ENCODE results near the gene CBX5. TPM values are rescaled to one million over a fixed set of nuclear protein-coding genes. Genes with fewer than 3 reads are reported as not detected.

The CBX5 gene
- total RNA-seq, 1 experiment from 2014 or later, result 130 TPM

DNA sequence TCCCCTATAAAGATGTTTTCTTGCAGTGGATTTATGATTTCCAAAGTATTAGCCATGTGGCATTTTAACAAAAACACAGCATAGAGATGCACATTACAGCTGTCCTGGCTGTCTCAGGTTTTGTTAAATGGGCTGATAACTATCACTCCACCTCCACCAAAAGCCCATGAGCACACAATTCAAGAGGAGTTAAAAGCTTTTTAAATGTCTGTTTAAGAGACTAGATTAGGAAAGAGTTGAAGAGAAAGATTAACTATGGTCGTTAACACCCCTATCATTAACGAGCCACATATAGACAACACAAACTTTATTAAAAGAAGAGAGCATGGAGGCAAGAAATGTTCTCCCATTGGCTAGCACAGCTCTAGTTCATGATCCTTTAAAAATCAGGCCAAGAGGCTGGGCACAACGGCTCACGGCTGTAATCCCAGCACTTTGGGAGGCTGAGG lies 14.5 kb downstream of the CBX5 start:
- ATAC-seq (no peak), DNase-seq (ENCODE audit: low read depth, low spot score) (no peak)

DNA sequence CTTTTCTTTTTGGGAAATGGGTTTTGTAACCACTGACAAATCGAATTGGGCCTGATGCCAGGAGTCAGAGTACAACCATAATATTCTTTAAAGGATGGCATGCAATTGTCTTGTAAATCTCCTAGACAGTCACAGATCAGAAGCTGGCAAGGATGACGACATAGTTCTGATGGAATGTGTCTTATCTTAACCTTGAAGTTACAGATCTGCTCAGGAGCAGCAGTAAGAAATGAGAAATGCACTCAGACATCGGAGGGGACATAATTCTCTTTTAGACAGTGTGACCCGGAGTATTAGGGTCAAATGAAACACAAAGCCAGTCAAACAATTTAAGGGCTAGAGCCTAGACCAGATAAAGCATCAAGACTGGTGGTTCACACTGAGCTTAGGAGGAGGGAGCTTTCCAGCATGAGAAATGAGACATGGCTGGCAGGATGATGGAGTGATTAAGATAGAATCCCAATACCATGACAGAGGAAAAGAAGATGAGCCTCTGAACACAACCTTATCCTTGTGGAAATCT lies 17.5 kb downstream of the CBX5 start:
- Histone ChIP-seq H3K27ac (ENCODE audit: low read length) (peak overlapping the region; percentile 89), H3K4me3 (ENCODE audit: low read depth in 2 of 2, low read length in 2 of 2) (no peak overlapping the region), H3K27me3 (ENCODE audit: control insufficient read depth, insufficient read depth, low read length) (no peaks in the 10 kb centered on the region), H3K4me1 (ENCODE audit: control insufficient read depth, insufficient read depth, low read length) (peaks cover 57% of the 10 kb centered on the region), H3K36me3 (ENCODE audit: control insufficient read depth, insufficient read depth, low read length) (0 out of 2 replicates have a peak, but pooled peaks cover under 1% of the 10 kb centered on the region), H3K9me3 (ENCODE audit: control insufficient read depth, insufficient read depth, low read depth, low read length) (no peaks in the 10 kb centered on the region)
- in situ Hi-C loops (cut with HindIII; ENCODE audit: low pct_unique_long_range_greater_than_20kb, low sequenced_read_pairs), result no loop called here
- ChIA-PET POLR2A (interaction anchor here (0.7 to 1.0 kb wide), 2 partner anchors 18 to 38 kb away, joined by 3 to 5 read pairs; partner anchors contain the start of gene HNRNPA1), CTCF (no interaction called here)
- DNase-seq (ENCODE audit: low read depth, low spot score) (no peak), ATAC-seq (no peak; the same call in 1 of the 2 replicates)
- BruUV-seq (replicated peaks), result no TSS peak
- intact Hi-C loops (cut with micrococcal nuclease; ENCODE audit: unreplicated experiment), result no loop called here
- TF ChIP-seq, protein P1, sequence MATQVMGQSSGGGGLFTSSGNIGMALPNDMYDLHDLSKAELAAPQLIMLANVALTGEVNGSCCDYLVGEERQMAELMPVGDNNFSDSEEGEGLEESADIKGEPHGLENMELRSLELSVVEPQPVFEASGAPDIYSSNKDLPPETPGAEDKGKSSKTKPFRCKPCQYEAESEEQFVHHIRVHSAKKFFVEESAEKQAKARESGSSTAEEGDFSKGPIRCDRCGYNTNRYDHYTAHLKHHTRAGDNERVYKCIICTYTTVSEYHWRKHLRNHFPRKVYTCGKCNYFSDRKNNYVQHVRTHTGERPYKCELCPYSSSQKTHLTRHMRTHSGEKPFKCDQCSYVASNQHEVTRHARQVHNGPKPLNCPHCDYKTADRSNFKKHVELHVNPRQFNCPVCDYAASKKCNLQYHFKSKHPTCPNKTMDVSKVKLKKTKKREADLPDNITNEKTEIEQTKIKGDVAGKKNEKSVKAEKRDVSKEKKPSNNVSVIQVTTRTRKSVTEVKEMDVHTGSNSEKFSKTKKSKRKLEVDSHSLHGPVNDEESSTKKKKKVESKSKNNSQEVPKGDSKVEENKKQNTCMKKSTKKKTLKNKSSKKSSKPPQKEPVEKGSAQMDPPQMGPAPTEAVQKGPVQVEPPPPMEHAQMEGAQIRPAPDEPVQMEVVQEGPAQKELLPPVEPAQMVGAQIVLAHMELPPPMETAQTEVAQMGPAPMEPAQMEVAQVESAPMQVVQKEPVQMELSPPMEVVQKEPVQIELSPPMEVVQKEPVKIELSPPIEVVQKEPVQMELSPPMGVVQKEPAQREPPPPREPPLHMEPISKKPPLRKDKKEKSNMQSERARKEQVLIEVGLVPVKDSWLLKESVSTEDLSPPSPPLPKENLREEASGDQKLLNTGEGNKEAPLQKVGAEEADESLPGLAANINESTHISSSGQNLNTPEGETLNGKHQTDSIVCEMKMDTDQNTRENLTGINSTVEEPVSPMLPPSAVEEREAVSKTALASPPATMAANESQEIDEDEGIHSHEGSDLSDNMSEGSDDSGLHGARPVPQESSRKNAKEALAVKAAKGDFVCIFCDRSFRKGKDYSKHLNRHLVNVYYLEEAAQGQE (IDR thresholded peaks at IDR 0.05; ENCODE audit: insufficient read depth in 1 of 2, low read depth in 2 of 2, low read length in 1 of 2), result no peak
- peak; percentile 67 for TF ChIP-seq TCF7L2 (IDR thresholded peaks at IDR 0.05; ENCODE audit: low read depth, low read length)
- TF ChIP-seq, protein P2, sequence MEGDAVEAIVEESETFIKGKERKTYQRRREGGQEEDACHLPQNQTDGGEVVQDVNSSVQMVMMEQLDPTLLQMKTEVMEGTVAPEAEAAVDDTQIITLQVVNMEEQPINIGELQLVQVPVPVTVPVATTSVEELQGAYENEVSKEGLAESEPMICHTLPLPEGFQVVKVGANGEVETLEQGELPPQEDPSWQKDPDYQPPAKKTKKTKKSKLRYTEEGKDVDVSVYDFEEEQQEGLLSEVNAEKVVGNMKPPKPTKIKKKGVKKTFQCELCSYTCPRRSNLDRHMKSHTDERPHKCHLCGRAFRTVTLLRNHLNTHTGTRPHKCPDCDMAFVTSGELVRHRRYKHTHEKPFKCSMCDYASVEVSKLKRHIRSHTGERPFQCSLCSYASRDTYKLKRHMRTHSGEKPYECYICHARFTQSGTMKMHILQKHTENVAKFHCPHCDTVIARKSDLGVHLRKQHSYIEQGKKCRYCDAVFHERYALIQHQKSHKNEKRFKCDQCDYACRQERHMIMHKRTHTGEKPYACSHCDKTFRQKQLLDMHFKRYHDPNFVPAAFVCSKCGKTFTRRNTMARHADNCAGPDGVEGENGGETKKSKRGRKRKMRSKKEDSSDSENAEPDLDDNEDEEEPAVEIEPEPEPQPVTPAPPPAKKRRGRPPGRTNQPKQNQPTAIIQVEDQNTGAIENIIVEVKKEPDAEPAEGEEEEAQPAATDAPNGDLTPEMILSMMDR (IDR thresholded peaks at IDR 0.05), result no peak

More for the DNA sequence above, 14.5 kb downstream of the CBX5 start:
- peaks cover 28% of the 10 kb centered on the region for H3K4me1 ChIP-seq (ENCODE audit: control insufficient read depth, insufficient read depth, low read length)
- H3K36me3 ChIP-seq (ENCODE audit: control insufficient read depth, insufficient read depth, low read length), result no peaks in the 10 kb centered on the region
- ChIA-PET CTCF (no interaction called here), POLR2A (interaction anchor here (0.6 to 0.7 kb wide), 2 partner anchors 15 to 98 kb away, joined by 3 to 5 read pairs; partner anchors contain the start of gene HNRNPA1)
- no TSS peak for BruUV-seq (replicated peaks)
- no peaks in the 10 kb centered on the region for H3K9me3 ChIP-seq (ENCODE audit: control insufficient read depth, insufficient read depth, low read depth, low read length)
- no peak overlapping the region for H3K4me3 ChIP-seq (ENCODE audit: low read depth in 2 of 2, low read length in 2 of 2)
- TF ChIP-seq SIN3A (IDR thresholded peaks at IDR 0.05; ENCODE audit: borderline replicate concordance, insufficient read depth, low read depth, low read length), result no peak
- TF ChIP-seq, protein P1 (IDR thresholded peaks at IDR 0.05; ENCODE audit: insufficient read depth in 1 of 2, low read depth in 2 of 2, low read length in 1 of 2), result no peak
- no peak for TF ChIP-seq TCF7L2 (IDR thresholded peaks at IDR 0.05; ENCODE audit: low read depth, low read length)
- no peak for TF ChIP-seq POLR2AphosphoS5 (IDR thresholded peaks at IDR 0.05; ENCODE audit: low read depth, low read length)
- TF ChIP-seq, protein P2 (IDR thresholded peaks at IDR 0.05), result no peak
- H3K27me3 ChIP-seq (ENCODE audit: control insufficient read depth, insufficient read depth, low read length), result no peaks in the 10 kb centered on the region
- peak overlapping the region; percentile 49 for H3K27ac ChIP-seq (ENCODE audit: low read length)
- intact Hi-C loops (cut with micrococcal nuclease; ENCODE audit: unreplicated experiment), result no loop called here
- in situ Hi-C loops (cut with HindIII; ENCODE audit: low pct_unique_long_range_greater_than_20kb, low sequenced_read_pairs), result no loop called here
